Uterus (tissue), 4 donors: ENCODE results near the gene C2orf92. TPM values are rescaled to one million over a fixed set of nuclear protein-coding genes. Genes with fewer than 3 reads are reported as not detected.

Experiments used
- DNase-seq, 2 donors: peaks; one replicate each; pipeline ENCODE4 v3.0.0-alpha.2; 2019 to 2020
- H3K27ac ChIP-seq, 2 donors: fragments of 200-600 bp; sonication (generic); 1 replicate in 1 of 2; 2 replicates in 1 of 2; pipeline ENCODE4 v1.5.1; 2016 to 2018
- H3K27me3 ChIP-seq, 2 donors: fragments of 200-600 bp; sonication (generic); one replicate each; pipeline ENCODE4 v1.5.1; 2018 to 2019; ENCODE audit warnings: control low read depth in 1 of 2
- H3K36me3 ChIP-seq, 2 donors: fragments of 200-600 bp; sonication (generic); one replicate each; pipeline ENCODE4 v1.5.1; 2019; ENCODE audit warnings: control low read depth in 1 of 2
- H3K4me1 ChIP-seq, 2 donors: fragments of 200-600 bp; sonication (generic); one replicate each; pipeline ENCODE4 v1.5.1; 2018 to 2019; ENCODE audit warnings: control low read depth in 1 of 2
- H3K4me3 ChIP-seq, 2 donors: fragments of 200-600 bp; sonication (generic); 1 replicate in 1 of 2; 2 replicates in 1 of 2; pipeline ENCODE4 v1.5.1; 2018 to 2019; ENCODE audit warnings: mild to moderate bottlenecking in 1 of 2
- H3K9me3 ChIP-seq, 2 donors: fragments of 200-600 bp; sonication (generic); one replicate each; pipeline ENCODE4 v1.5.1; 2019; ENCODE audit warnings: control low read depth in 1 of 2
- CTCF ChIP-seq, 4 experiments: fragments of 200-600 bp in 2 of 4; fragments of 450-650 bp in 2 of 4; sonication (generic) in 2 of 4; IDR thresholded peaks; one replicate each; pipeline ENCODE4 v1.5.1; 2016 to 2019; ENCODE audit warnings: antibody characterized with exemption in 4 of 4, mild to moderate bottlenecking in 2 of 4, moderate library complexity in 1 of 4
- POLR2A ChIP-seq, 2 donors: fragments of 450-650 bp; IDR thresholded peaks; one replicate each; pipeline ENCODE4 v1.6.1; 2016; ENCODE audit warnings: antibody characterized with exemption in 2 of 2, mild to moderate bottlenecking in 1 of 2, moderate library complexity in 1 of 2
- intact Hi-C: fragments of 100-400 bp; cut with DNase I; formaldehyde crosslinking; loops from one replicate; pipeline ENCODE4 v1.15.1; 2023; ENCODE audit warnings: low total_unique reads
- total RNA-seq, 4 donors: library from RNA; depleted of rRNA in 3 of 4; stranded (reverse); fragments of >200 nt in 3 of 4; gene quantifications; one replicate each; pipeline versions ENCODE4 v1.1.0 to v1.2.4, GENCODE V29; 2014 to 2023
- donor health status: DM: yes; HTN: yes; CAD: no.

The C2orf92 gene
- total RNA-seq, 4 donors from 2014 or later, result 5.4 to 17.9 (median 14.0) TPM

- TF ChIP-seq CTCF (IDR thresholded peaks at IDR 0.05), result no peak
- TF ChIP-seq POLR2A (IDR thresholded peaks at IDR 0.05), result no peak
- Histone ChIP-seq H3K27ac (no peak overlapping the region), H3K4me1 (no peaks in the 10 kb centered on the region), H3K36me3 (no peaks in the 10 kb centered on the region), H3K9me3 (no peaks in the 10 kb centered on the region), H3K4me3 (no peak overlapping the region), H3K27me3 (no peaks in the 10 kb centered on the region)
- DNase-seq, result no peak
- intact Hi-C loops, result no loop called here
These were observed 43.3 kb downstream of the C2orf92 start for GRCh38 chr2:97712693-97713295.

- H3K27me3 ChIP-seq, result no peaks in the 10 kb centered on the region
- no peaks in the 10 kb centered on the region for H3K4me1 ChIP-seq
- no peak for DNase-seq
- intact Hi-C loops, result no loop called here
- H3K36me3 ChIP-seq, result no peaks in the 10 kb centered on the region
- TF ChIP-seq CTCF (IDR thresholded peaks at IDR 0.05), result no peak
- no peak for TF ChIP-seq POLR2A (IDR thresholded peaks at IDR 0.05)
- no peaks in the 10 kb centered on the region for H3K9me3 ChIP-seq
- H3K4me3 ChIP-seq, result no peak within 1 kb of the TSS
- H3K27ac ChIP-seq, result no peak within 1 kb of the TSS
These were observed 44.0 kb downstream of the C2orf92 start, which contains the start of gene ZAP70 for GRCh38 chr2:97713296-97714083. Gene ZAP70 (plus strand): TSS chr2:97713576. CDS start chr2:97724037, 10,461 bp downstream.

GRCh38 chr2:97714084-97714949, 44.8 kb downstream of the C2orf92 start:
- intact Hi-C loops, result no loop called here
- H3K27ac ChIP-seq, result no peak overlapping the region
- H3K4me1 ChIP-seq, result no peaks in the 10 kb centered on the region
- TF ChIP-seq POLR2A (IDR thresholded peaks at IDR 0.05), result no peak
- TF ChIP-seq CTCF (IDR thresholded peaks at IDR 0.05), result no peak
- H3K9me3 ChIP-seq, result no peaks in the 10 kb centered on the region
- DNase-seq, result no peak
- H3K4me3 ChIP-seq, result no peak overlapping the region
- no peaks in the 10 kb centered on the region for H3K36me3 ChIP-seq
- no peaks in the 10 kb centered on the region for H3K27me3 ChIP-seq

GRCh38 chr2:97714950-97715652, 45.6 kb downstream of the C2orf92 start:
- H3K9me3 ChIP-seq, result no peaks in the 10 kb centered on the region
- H3K4me3 ChIP-seq, result no peak overlapping the region
- no peaks in the 10 kb centered on the region for H3K27me3 ChIP-seq
- H3K4me1 ChIP-seq, result no peaks in the 10 kb centered on the region
- H3K36me3 ChIP-seq, result no peaks in the 10 kb centered on the region
- TF ChIP-seq POLR2A (IDR thresholded peaks at IDR 0.05), result no peak
- TF ChIP-seq CTCF (IDR thresholded peaks at IDR 0.05), result no peak
- no peak for DNase-seq
- no peak overlapping the region for H3K27ac ChIP-seq
- intact Hi-C loops, result no loop called here
